ENCODE data around the gene RXRB.
A peak's percentile ranks its signal among the peaks of the same experiment; 100 is the strongest.

DNA sequence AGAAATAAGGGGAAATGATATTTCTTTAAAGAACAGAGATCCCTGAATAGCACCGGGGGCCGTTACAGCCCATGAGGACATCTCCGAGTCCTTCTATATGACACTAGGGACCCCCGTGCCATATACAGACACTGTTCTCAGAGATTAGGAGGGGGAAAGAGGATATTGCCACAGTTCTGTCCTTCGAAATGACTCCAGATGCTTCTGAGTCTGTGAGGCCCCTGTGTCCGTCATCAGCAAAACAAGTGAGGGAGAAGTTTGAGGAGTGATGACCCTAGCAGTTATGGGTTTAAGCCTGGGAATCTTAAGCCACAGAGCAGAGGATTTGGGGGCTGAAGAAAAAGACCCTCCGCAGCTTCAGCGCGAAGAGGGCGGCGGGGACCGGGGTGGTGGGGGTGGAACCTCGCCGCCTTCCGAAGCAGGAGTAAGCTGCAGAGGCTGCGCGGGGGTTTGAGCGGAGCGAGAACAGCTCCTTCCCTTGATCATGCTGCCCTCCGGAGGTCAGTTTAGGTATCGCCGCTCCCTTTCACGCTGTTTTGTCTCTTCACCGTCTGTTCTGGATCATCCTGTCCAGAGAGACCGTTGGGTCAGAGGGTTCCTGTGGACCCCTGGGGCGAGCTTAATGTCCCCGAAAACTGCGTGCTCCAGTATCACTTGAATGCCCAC is 47.6 kb upstream of the RXRB start:
- TF ChIP-seq, protein P1, sequence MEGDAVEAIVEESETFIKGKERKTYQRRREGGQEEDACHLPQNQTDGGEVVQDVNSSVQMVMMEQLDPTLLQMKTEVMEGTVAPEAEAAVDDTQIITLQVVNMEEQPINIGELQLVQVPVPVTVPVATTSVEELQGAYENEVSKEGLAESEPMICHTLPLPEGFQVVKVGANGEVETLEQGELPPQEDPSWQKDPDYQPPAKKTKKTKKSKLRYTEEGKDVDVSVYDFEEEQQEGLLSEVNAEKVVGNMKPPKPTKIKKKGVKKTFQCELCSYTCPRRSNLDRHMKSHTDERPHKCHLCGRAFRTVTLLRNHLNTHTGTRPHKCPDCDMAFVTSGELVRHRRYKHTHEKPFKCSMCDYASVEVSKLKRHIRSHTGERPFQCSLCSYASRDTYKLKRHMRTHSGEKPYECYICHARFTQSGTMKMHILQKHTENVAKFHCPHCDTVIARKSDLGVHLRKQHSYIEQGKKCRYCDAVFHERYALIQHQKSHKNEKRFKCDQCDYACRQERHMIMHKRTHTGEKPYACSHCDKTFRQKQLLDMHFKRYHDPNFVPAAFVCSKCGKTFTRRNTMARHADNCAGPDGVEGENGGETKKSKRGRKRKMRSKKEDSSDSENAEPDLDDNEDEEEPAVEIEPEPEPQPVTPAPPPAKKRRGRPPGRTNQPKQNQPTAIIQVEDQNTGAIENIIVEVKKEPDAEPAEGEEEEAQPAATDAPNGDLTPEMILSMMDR (conservative IDR thresholded peaks at IDR 0.05; ENCODE audit: low read length): peak; percentile 81
- no peak for TF ChIP-seq EZH2phosphoT487 (IDR thresholded peaks at IDR 0.05; ENCODE audit: borderline replicate concordance)
